ENCODE measurements around the gene SLC44A4.
A peak's percentile ranks its signal among the peaks of the same experiment; 100 is the strongest.
"Not testable (repeated sequence)": the region's sequence is repeated elsewhere in the genome, so short reads cannot be mapped to it uniquely, and the experiment has no call there.

The SLC44A4 gene

GRCh38 chr6:31838968-31839367, 39.8 kb downstream of the SLC44A4 start:
- Histone ChIP-seq H3K36me3 (ENCODE audit: low read depth) (peaks cover 66% of the 10 kb centered on the region), H3K27ac (ENCODE audit: poor library complexity, severe bottlenecking) (peak overlapping the region; percentile 77), H3K27me3 (ENCODE audit: insufficient read depth, poor library complexity, severe bottlenecking) (no peaks in the 10 kb centered on the region), H3K9me3 (ENCODE audit: severe bottlenecking) (no peaks in the 10 kb centered on the region), H3K4me1 (ENCODE audit: insufficient read depth, poor library complexity, severe bottlenecking) (peaks cover 18% of the 10 kb centered on the region), H3K4me3 (ENCODE audit: severe bottlenecking) (no peak overlapping the region)
- ATAC-seq (ENCODE audit: low read depth): no peak
- no peak for DNase-seq (ENCODE audit: low spot score)
- no peak for TF ChIP-seq CTCF (IDR thresholded peaks at IDR 0.05; ENCODE audit: poor library complexity, severe bottlenecking)

DNA sequence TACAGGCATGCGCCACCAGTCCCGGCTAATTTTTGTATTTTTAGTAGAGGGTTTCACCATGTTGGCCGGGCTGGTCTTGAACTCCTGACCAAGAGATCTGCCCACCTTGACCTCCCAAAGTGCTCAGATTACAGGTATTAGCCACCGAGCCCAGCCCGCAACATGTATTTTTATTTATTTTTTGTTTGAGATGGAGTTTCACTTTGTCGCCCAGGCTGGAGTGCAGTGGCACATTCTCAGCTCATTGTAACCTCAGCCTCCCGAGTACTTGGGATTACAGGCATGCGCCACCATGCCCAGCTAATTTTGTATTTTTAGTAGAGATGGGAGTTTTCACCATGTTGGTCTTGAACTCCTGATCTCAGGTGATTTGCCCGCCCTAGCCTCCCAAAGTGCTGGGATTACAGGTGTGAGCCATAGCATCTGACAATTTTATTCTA, 40.7 kb downstream of the SLC44A4 start:
- H3K36me3 ChIP-seq (ENCODE audit: low read depth): peaks cover 66% of the 10 kb centered on the region
- DNase-seq (ENCODE audit: low spot score); H3K9me3 ChIP-seq (ENCODE audit: severe bottlenecking); ATAC-seq (ENCODE audit: low read depth); H3K27me3 ChIP-seq (ENCODE audit: insufficient read depth, poor library complexity, severe bottlenecking): not testable (repeated sequence)
- H3K4me1 ChIP-seq (ENCODE audit: insufficient read depth, poor library complexity, severe bottlenecking): peaks cover 21% of the 10 kb centered on the region
- peak overlapping the region; percentile 97 for H3K4me3 ChIP-seq (ENCODE audit: severe bottlenecking)
- peak overlapping the region; percentile 77 for H3K27ac ChIP-seq (ENCODE audit: poor library complexity, severe bottlenecking)

DNA sequence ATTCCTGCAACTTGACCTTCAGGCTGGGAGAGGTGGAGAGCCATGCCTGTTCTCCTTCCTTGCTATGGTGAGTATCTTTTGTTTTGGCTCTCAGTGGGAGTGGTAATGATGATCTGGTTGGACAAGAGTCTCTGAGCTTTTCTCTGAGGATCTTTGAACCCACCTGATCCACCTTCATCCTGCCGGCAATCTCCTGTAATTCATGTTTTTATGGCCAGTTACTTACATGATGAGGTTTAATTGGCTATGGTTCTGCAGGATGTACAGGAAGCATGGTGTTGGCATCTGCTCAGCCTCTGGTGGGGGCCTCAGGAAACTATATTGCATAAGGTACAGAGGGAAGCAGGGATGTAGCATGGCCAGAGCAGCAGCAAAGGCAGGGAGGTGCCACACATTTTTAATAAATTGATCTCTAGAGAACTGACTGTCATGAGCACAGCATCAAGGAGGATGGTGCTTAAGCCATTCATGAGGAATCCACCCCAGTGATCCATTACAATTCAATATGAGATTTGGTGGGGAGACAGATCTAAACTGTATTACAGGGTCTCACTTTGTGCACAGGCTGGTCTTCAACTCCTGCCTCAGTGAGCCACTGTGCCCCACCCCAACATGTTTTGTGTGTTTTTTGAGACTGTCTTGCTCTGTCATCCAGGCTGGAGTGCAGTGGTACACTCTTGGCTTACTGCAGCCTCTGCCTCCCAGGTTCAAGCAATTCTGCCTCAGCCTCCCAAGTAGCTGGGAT, 41.3 kb downstream of the SLC44A4 start:
- H3K36me3 ChIP-seq (ENCODE audit: low read depth): peaks cover 66% of the 10 kb centered on the region
- peaks cover 21% of the 10 kb centered on the region for H3K4me1 ChIP-seq (ENCODE audit: insufficient read depth, poor library complexity, severe bottlenecking)
- TF ChIP-seq CTCF (IDR thresholded peaks at IDR 0.05; ENCODE audit: poor library complexity, severe bottlenecking): no peak
- no peaks in the 10 kb centered on the region for H3K27me3 ChIP-seq (ENCODE audit: insufficient read depth, poor library complexity, severe bottlenecking)
- ATAC-seq (ENCODE audit: low read depth) (no peak), DNase-seq (ENCODE audit: low spot score) (no peak)
- H3K9me3 ChIP-seq (ENCODE audit: severe bottlenecking): no peaks in the 10 kb centered on the region
- H3K4me3 ChIP-seq (ENCODE audit: severe bottlenecking): peak overlapping the region; percentile 97
- peak overlapping the region; percentile 77 for H3K27ac ChIP-seq (ENCODE audit: poor library complexity, severe bottlenecking)

- Histone ChIP-seq H3K36me3 (ENCODE audit: low read depth) (peaks cover 66% of the 10 kb centered on the region), H3K27ac (ENCODE audit: poor library complexity, severe bottlenecking) (peak overlapping the region; percentile 77), H3K27me3 (ENCODE audit: insufficient read depth, poor library complexity, severe bottlenecking) (no peaks in the 10 kb centered on the region), H3K4me3 (ENCODE audit: severe bottlenecking) (peak overlapping the region; percentile 97), H3K9me3 (ENCODE audit: severe bottlenecking) (no peaks in the 10 kb centered on the region), H3K4me1 (ENCODE audit: insufficient read depth, poor library complexity, severe bottlenecking) (peaks cover 21% of the 10 kb centered on the region)
- no peak for ATAC-seq (ENCODE audit: low read depth)
- no peak for TF ChIP-seq CTCF (IDR thresholded peaks at IDR 0.05; ENCODE audit: poor library complexity, severe bottlenecking)
- DNase-seq (ENCODE audit: low spot score): no peak
Observed at GRCh38 chr6:31836474-31837368, 42.1 kb downstream of the SLC44A4 start.

DNA sequence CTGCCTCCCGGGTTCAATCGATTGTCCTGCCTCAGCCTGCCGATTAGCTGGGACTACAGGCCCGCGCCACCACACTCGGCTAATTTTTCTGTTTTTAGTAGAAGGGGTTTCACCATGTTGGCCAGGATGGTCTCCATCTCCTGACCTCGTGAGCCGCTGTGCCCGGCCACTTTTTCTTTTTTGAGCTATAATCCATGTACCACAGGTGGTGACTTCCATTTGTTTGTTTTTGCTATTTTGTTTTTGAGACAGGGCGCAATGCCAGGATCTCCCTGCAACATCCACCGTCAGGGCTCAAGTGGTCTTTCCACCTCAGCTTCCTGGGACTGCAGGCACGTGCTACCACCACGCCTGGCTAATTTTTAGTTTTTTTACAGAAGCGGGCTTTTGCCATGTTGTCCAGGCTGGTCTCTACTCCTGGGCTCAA, 42.7 kb downstream of the SLC44A4 start:
- Histone ChIP-seq H3K4me1 (ENCODE audit: insufficient read depth, poor library complexity, severe bottlenecking) (peaks cover 27% of the 10 kb centered on the region), H3K27ac (ENCODE audit: poor library complexity, severe bottlenecking) (peak overlapping the region; percentile 77), H3K4me3 (ENCODE audit: severe bottlenecking) (peak overlapping the region; percentile 97), H3K27me3 (ENCODE audit: insufficient read depth, poor library complexity, severe bottlenecking) (no peaks in the 10 kb centered on the region), H3K36me3 (ENCODE audit: low read depth) (peaks cover 68% of the 10 kb centered on the region), H3K9me3 (ENCODE audit: severe bottlenecking) (no peaks in the 10 kb centered on the region)
- no peak for DNase-seq (ENCODE audit: low spot score)
- no peak for ATAC-seq (ENCODE audit: low read depth)
- TF ChIP-seq CTCF (IDR thresholded peaks at IDR 0.05; ENCODE audit: poor library complexity, severe bottlenecking): no peak

Measured in RWPE2 (cell line).